ENCODE measurements around the gene COL4A4.

DNA sequence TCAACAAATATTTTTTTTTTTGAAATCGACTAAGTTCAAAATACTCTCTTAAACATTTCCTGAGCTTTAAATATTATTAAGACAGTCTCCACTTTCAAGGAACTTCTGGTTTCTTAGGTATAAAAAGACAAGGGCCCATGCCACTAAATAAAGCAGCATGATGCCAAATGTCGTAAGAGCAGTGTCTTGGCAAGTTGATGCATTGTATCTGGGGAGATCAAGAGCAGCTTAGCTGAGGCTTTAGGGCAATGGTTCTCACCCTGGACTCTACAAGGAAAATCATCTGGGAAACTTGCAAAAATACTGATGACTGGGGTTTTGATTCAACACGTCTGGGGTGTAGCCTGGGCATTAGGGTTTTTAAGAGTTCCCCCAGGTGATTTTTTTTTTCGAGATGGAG, 41.7 kb upstream of the COL4A4 start:
- no peak for TF ChIP-seq SIN3A (IDR thresholded peaks at IDR 0.05; ENCODE audit: borderline replicate concordance, insufficient read depth, low read length)
- TF ChIP-seq, protein P1, sequence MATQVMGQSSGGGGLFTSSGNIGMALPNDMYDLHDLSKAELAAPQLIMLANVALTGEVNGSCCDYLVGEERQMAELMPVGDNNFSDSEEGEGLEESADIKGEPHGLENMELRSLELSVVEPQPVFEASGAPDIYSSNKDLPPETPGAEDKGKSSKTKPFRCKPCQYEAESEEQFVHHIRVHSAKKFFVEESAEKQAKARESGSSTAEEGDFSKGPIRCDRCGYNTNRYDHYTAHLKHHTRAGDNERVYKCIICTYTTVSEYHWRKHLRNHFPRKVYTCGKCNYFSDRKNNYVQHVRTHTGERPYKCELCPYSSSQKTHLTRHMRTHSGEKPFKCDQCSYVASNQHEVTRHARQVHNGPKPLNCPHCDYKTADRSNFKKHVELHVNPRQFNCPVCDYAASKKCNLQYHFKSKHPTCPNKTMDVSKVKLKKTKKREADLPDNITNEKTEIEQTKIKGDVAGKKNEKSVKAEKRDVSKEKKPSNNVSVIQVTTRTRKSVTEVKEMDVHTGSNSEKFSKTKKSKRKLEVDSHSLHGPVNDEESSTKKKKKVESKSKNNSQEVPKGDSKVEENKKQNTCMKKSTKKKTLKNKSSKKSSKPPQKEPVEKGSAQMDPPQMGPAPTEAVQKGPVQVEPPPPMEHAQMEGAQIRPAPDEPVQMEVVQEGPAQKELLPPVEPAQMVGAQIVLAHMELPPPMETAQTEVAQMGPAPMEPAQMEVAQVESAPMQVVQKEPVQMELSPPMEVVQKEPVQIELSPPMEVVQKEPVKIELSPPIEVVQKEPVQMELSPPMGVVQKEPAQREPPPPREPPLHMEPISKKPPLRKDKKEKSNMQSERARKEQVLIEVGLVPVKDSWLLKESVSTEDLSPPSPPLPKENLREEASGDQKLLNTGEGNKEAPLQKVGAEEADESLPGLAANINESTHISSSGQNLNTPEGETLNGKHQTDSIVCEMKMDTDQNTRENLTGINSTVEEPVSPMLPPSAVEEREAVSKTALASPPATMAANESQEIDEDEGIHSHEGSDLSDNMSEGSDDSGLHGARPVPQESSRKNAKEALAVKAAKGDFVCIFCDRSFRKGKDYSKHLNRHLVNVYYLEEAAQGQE (IDR thresholded peaks at IDR 0.05; ENCODE audit: insufficient read depth in 1 of 2, low read depth in 2 of 2, low read length in 2 of 2) = no peak
- TF ChIP-seq TAF1 (IDR thresholded peaks at IDR 0.05; ENCODE audit: borderline replicate concordance, insufficient read depth, low read length) = no peak
- no peak for TF ChIP-seq POLR2AphosphoS5 (IDR thresholded peaks at IDR 0.05; ENCODE audit: low read depth, low read length)
- TF ChIP-seq FOXP2 (optimal IDR thresholded peaks at IDR 0.05; ENCODE audit: borderline replicate concordance, extremely low read depth, extremely low read length, insufficient read depth) = no peak
